ENCODE data around the gene CDH4. TPM values are rescaled to one million over a fixed set of nuclear protein-coding genes. Genes with fewer than 3 reads are reported as not detected.

CDH4 gene
- total RNA-seq, 1 experiment from 2014 or later: not detected

- CTCF ChIA-PET: no interaction called here
- BruUV-seq (replicated peaks): no TSS peak
Observed at GRCh38 chr20:61527626-61528025, 275.6 kb downstream of the CDH4 start.

GRCh38 chr20:61528591-61528990 is 276.5 kb downstream of the CDH4 start:
- POLR2A ChIA-PET: no interaction called here
- DNase-seq (ENCODE audit: low read depth, low spot score) (no peak), ATAC-seq (no peak)
- no TSS peak for BruUV-seq (replicated peaks)
- intact Hi-C loops (cut with micrococcal nuclease; ENCODE audit: unreplicated experiment) (no loop called here), in situ Hi-C loops (cut with HindIII; ENCODE audit: low pct_unique_long_range_greater_than_20kb, low sequenced_read_pairs) (no loop called here)
- CTCF ChIA-PET: no interaction called here
- Histone ChIP-seq H3K9me3 (ENCODE audit: control insufficient read depth, insufficient read depth, low read depth, low read length) (no peaks in the 10 kb centered on the region), H3K4me1 (ENCODE audit: control insufficient read depth, insufficient read depth, low read length) (no peaks in the 10 kb centered on the region), H3K36me3 (ENCODE audit: control insufficient read depth, insufficient read depth, low read length) (no peaks in the 10 kb centered on the region), H3K27me3 (ENCODE audit: control insufficient read depth, insufficient read depth, low read length) (peaks cover 8% of the 10 kb centered on the region), H3K4me3 (ENCODE audit: low read depth in 2 of 2, low read length in 2 of 2) (no peak overlapping the region), H3K27ac (ENCODE audit: low read length) (no peak overlapping the region)
- no peak for TF ChIP-seq POLR2AphosphoS5 (IDR thresholded peaks at IDR 0.05; ENCODE audit: low read depth, low read length)
- no peak for TF ChIP-seq TCF7L2 (IDR thresholded peaks at IDR 0.05; ENCODE audit: low read depth, low read length)
- TF ChIP-seq CTCF (IDR thresholded peaks at IDR 0.05): no peak
- no peak for TF ChIP-seq SIN3A (IDR thresholded peaks at IDR 0.05; ENCODE audit: borderline replicate concordance, insufficient read depth, low read depth, low read length)
- TF ChIP-seq REST (IDR thresholded peaks at IDR 0.05; ENCODE audit: insufficient read depth in 1 of 2, low read depth in 2 of 2, low read length in 1 of 2): no peak

More at GRCh38 chr20:61527626-61528025, 275.6 kb downstream of the CDH4 start:
- Histone ChIP-seq H3K27ac (ENCODE audit: low read length) (no peak overlapping the region), H3K4me3 (ENCODE audit: low read depth in 2 of 2, low read length in 2 of 2) (no peak overlapping the region), H3K4me1 (ENCODE audit: control insufficient read depth, insufficient read depth, low read length) (no peaks in the 10 kb centered on the region), H3K27me3 (ENCODE audit: control insufficient read depth, insufficient read depth, low read length) (peaks cover 7% of the 10 kb centered on the region; the same call in 1 of the 2 replicates), H3K36me3 (ENCODE audit: control insufficient read depth, insufficient read depth, low read length) (no peaks in the 10 kb centered on the region), H3K9me3 (ENCODE audit: control insufficient read depth, insufficient read depth, low read depth, low read length) (no peaks in the 10 kb centered on the region)
- intact Hi-C loops (cut with micrococcal nuclease; ENCODE audit: unreplicated experiment) (no loop called here), in situ Hi-C loops (cut with HindIII; ENCODE audit: low pct_unique_long_range_greater_than_20kb, low sequenced_read_pairs) (no loop called here)
- DNase-seq (ENCODE audit: low read depth, low spot score) (no peak), ATAC-seq (no peak)
- POLR2A ChIA-PET: no interaction called here
- no peak for TF ChIP-seq TCF7L2 (IDR thresholded peaks at IDR 0.05; ENCODE audit: low read depth, low read length)
- TF ChIP-seq POLR2AphosphoS5 (IDR thresholded peaks at IDR 0.05; ENCODE audit: low read depth, low read length): no peak
- no peak for TF ChIP-seq REST (IDR thresholded peaks at IDR 0.05; ENCODE audit: insufficient read depth in 1 of 2, low read depth in 2 of 2, low read length in 1 of 2)
- TF ChIP-seq CTCF (IDR thresholded peaks at IDR 0.05): no peak
- TF ChIP-seq SIN3A (IDR thresholded peaks at IDR 0.05; ENCODE audit: borderline replicate concordance, insufficient read depth, low read depth, low read length): no peak
